GM21390 (cell line): ENCODE measurements around the gene CBX8.
A peak's percentile ranks its signal among the peaks of the same experiment; 100 is the strongest.

Experiments used
- ATAC-seq: cut with Tn5 transposase; IDR thresholded peaks from one replicate; pipeline ENCODE4 v1.9.1; 2021; ENCODE audit not compliant: unreplicated experiment

CBX8 gene

GRCh38 chr17:79808763-79809529, 12.1 kb upstream of the CBX8 start:
- no peak for ATAC-seq

- ATAC-seq: no peak
Observed at GRCh38 chr17:79806863-79807720, 10.2 kb upstream of the CBX8 start.

- no peak for ATAC-seq
Observed at GRCh38 chr17:79806446-79806760, 9.5 kb upstream of the CBX8 start.

GRCh38 chr17:79804856-79805696, 8.2 kb upstream of the CBX8 start:
- no peak for ATAC-seq

GRCh38 chr17:79803997-79804855, 7.3 kb upstream of the CBX8 start:
- ATAC-seq: no peak

GRCh38 chr17:79803421-79803996, 6.6 kb upstream of the CBX8 start:
- ATAC-seq: no peak

- no peak for ATAC-seq
Observed at GRCh38 chr17:79802736-79803420, 6.0 kb upstream of the CBX8 start.

- no peak for ATAC-seq
Observed at GRCh38 chr17:79802039-79802735, 5.3 kb upstream of the CBX8 start.

GRCh38 chr17:79801156-79802038, 4.5 kb upstream of the CBX8 start:
- no peak for ATAC-seq

- ATAC-seq: no peak
Observed at GRCh38 chr17:79800325-79801155, 3.7 kb upstream of the CBX8 start.

- no peak for ATAC-seq
Observed at GRCh38 chr17:79799538-79800324, 2.9 kb upstream of the CBX8 start.

GRCh38 chr17:79799174-79799537, 2.3 kb upstream of the CBX8 start:
- ATAC-seq: no peak

- no peak for ATAC-seq
Observed at GRCh38 chr17:79798299-79799173, 1.7 kb upstream of the CBX8 start.

GRCh38 chr17:79797492-79798298, 818 bp upstream of the CBX8 start:
- ATAC-seq: peak; percentile 3

GRCh38 chr17:79796444-79796762, 474 bp downstream of the CBX8 start:
- no peak for ATAC-seq
